H1 (cell line): ENCODE measurements around the gene PLXDC2. TPM values are rescaled to one million over a fixed set of nuclear protein-coding genes. Genes with fewer than 3 reads are reported as not detected.

Experiments used
- CTCF ChIA-PET: fragments of 300-600 bp; sonication (Branson Sonifier 250); formaldehyde crosslinking; loops from one replicate; lab custom pipeline; 2021; ENCODE audit not compliant: partially characterized antibody; lab: Charles Lee
- POLR2A ChIA-PET: fragments of 300-600 bp; sonication (Branson Sonifier 250); formaldehyde crosslinking; loops from one replicate; lab custom pipeline; 2021; ENCODE audit warnings: inconsistent platforms; ENCODE audit not compliant: partially characterized antibody; lab: Charles Lee
- DNase-seq, 2 experiments: peaks; one replicate each; pipeline versions ENCODE4 v3.0.0 to v3.0.0-alpha.2; 2010 to 2022; ENCODE audit warnings: low spot score in 2 of 2, low read depth in 1 of 2, mixed read lengths in 1 of 2
- FAIRE-seq: peaks from 2 replicates; lab custom pipeline; 2011; peaks lifted over from hg19 to GRCh38; lab: Jason Lieb, UNC
- H2AFZ ChIP-seq: 2 replicates; pipeline ENCODE4 v1.8.1; 2012; ENCODE audit warnings: low read length, inconsistent platforms
- H2AK5ac ChIP-seq: 2 replicates; pipeline ENCODE4 v1.6.1; 2013; ENCODE audit warnings: low read depth, low read length
- H2BK120ac ChIP-seq: replicated peaks from 2 replicates; pipeline ENCODE3; 2013; ENCODE audit warnings: low read depth, low read length, inconsistent platforms
- H2BK12ac ChIP-seq: 2 replicates; pipeline ENCODE4 v1.6.1; 2013; ENCODE audit warnings: low read depth, low read length
- H2BK15ac ChIP-seq: 2 replicates; pipeline ENCODE4 v1.6.1; 2013; ENCODE audit warnings: low read length
- H2BK20ac ChIP-seq: 2 replicates; pipeline ENCODE4 v1.6.1; 2013; ENCODE audit warnings: low read length
- H2BK5ac ChIP-seq: 2 replicates; pipeline ENCODE4 v1.6.1; 2013; ENCODE audit warnings: low read depth, low read length
- H3K14ac ChIP-seq: 2 replicates; pipeline ENCODE4 v1.6.1; 2013; ENCODE audit warnings: inconsistent platforms; ENCODE audit not compliant: insufficient read length
- H3K18ac ChIP-seq: 2 replicates; pipeline ENCODE4 v1.6.1; 2013; ENCODE audit warnings: low read length; ENCODE audit errors: extremely low read depth
- H3K23ac ChIP-seq: 2 replicates; pipeline ENCODE4 v1.6.1; 2013; ENCODE audit warnings: inconsistent platforms; ENCODE audit not compliant: insufficient read length
- H3K23me2 ChIP-seq: 2 replicates; pipeline ENCODE4 v1.6.1; 2013; ENCODE audit warnings: low read depth, low read length
- H3K27ac ChIP-seq: 2 replicates; pipeline ENCODE4 v1.6.1; 2011; ENCODE audit warnings: low read depth, low read length, inconsistent platforms
- H3K27me3 ChIP-seq, 4 experiments: replicated peaks in 1 of 4; 1 replicate in 1 of 4; 2 replicates in 3 of 4; pipeline versions ENCODE4 v1.6.1 to v1.8.1; 2011 to 2013; ENCODE audit warnings: low read length in 3 of 4, mild to moderate bottlenecking in 3 of 4, inconsistent platforms in 2 of 4, mixed read lengths in 2 of 4, moderate library complexity in 1 of 4; ENCODE audit not compliant: control insufficient read depth in 3 of 4, insufficient read depth in 3 of 4; ENCODE audit errors: extremely low read depth in 1 of 4
- H3K36me3 ChIP-seq, 4 experiments: 2 replicates each; pipeline versions ENCODE4 v1.6.1 to v1.8.1; 2011 to 2013; ENCODE audit warnings: mild to moderate bottlenecking in 4 of 4, low read length in 3 of 4, moderate library complexity in 2 of 4, control low read depth in 1 of 4, inconsistent platforms in 1 of 4; ENCODE audit not compliant: insufficient read depth in 4 of 4, control insufficient read depth in 2 of 4
- H3K4ac ChIP-seq: replicated peaks from 2 replicates; pipeline ENCODE3; 2013; ENCODE audit warnings: low read length, low read depth, mixed read lengths, inconsistent platforms; ENCODE audit not compliant: insufficient read length
- H3K4me1 ChIP-seq, 4 experiments: replicated peaks in 1 of 4; 1 replicate in 1 of 4; 2 replicates in 3 of 4; pipeline versions ENCODE4 v1.6.1 to v1.8.1; 2011 to 2013; ENCODE audit warnings: low read length in 3 of 4, inconsistent platforms in 2 of 4, mixed read lengths in 1 of 4; ENCODE audit not compliant: insufficient read depth in 4 of 4, control insufficient read depth in 3 of 4
- H3K4me2 ChIP-seq, 2 experiments: 2 replicates each; pipeline versions ENCODE4 v1.6.1 to v1.8.1; 2011 to 2013; ENCODE audit warnings: low read depth in 2 of 2, low read length in 2 of 2, control low read depth in 1 of 2, inconsistent platforms in 1 of 2, mild to moderate bottlenecking in 1 of 2; ENCODE audit not compliant: insufficient read depth in 1 of 2
- H3K4me3 ChIP-seq, 4 experiments: fragments of 200-600, 300-600 bp in 1 of 4; sonication (generic), shearing (Covaris generic), sonication (Bioruptor Twin) in 1 of 4; 2 replicates each; pipeline versions ENCODE4 v1.5.1 to v1.8.1; 2011 to 2016; ENCODE audit warnings: low read length in 4 of 4, low read depth in 3 of 4, control low read depth in 2 of 4, inconsistent platforms in 2 of 4, mild to moderate bottlenecking in 2 of 4, mixed read lengths in 1 of 4, moderate library complexity in 1 of 4; ENCODE audit not compliant: insufficient read depth in 2 of 4; ENCODE audit errors: extremely low read depth in 1 of 4
- H3K56ac ChIP-seq: replicated peaks from 2 replicates; pipeline ENCODE3; 2013; ENCODE audit warnings: low read depth, mild to moderate bottlenecking, mixed read lengths, low read length, inconsistent platforms; ENCODE audit not compliant: insufficient read length
- H3K79me1 ChIP-seq: 2 replicates; pipeline ENCODE4 v1.6.1; 2013; ENCODE audit warnings: low read depth, low read length, control low read depth
- H3K79me2 ChIP-seq, 2 experiments: 2 replicates each; pipeline versions ENCODE4 v1.6.1 to v1.8.1; 2012 to 2013; ENCODE audit warnings: low read length in 2 of 2, mild to moderate bottlenecking in 2 of 2, inconsistent platforms in 1 of 2; ENCODE audit not compliant: insufficient read depth in 2 of 2, control insufficient read depth in 1 of 2
- H3K9ac ChIP-seq, 4 experiments: replicated peaks in 1 of 4; 1 replicate in 1 of 4; 2 replicates in 3 of 4; pipeline versions ENCODE4 v1.6.1 to v1.8.1; 2011 to 2013; ENCODE audit warnings: low read depth in 3 of 4, low read length in 3 of 4, control low read depth in 2 of 4, mild to moderate bottlenecking in 2 of 4, moderate library complexity in 2 of 4, inconsistent platforms in 1 of 4; ENCODE audit errors: extremely low read depth in 1 of 4
- H3K9me3 ChIP-seq, 2 experiments: 2 replicates each; pipeline versions ENCODE4 v1.6.1 to v1.8.1; 2012 to 2013; ENCODE audit warnings: mild to moderate bottlenecking in 2 of 2, moderate library complexity in 2 of 2, control low read depth in 1 of 2, inconsistent platforms in 1 of 2, low read depth in 1 of 2, low read length in 1 of 2, mixed read lengths in 1 of 2; ENCODE audit not compliant: insufficient read depth in 2 of 2
- H4K20me1 ChIP-seq, 2 experiments: replicated peaks in 1 of 2; 2 replicates each; pipeline versions ENCODE3 to v1.8.1; 2011 to 2013; ENCODE audit warnings: inconsistent platforms in 2 of 2, low read length in 2 of 2, mild to moderate bottlenecking in 1 of 2; ENCODE audit not compliant: insufficient read depth in 2 of 2, control insufficient read depth in 1 of 2
- H4K5ac ChIP-seq: 2 replicates; pipeline ENCODE4 v1.6.1; 2013; ENCODE audit warnings: low read length, low read depth, mixed read lengths, inconsistent platforms; ENCODE audit not compliant: insufficient read length
- H4K8ac ChIP-seq: 2 replicates; pipeline ENCODE4 v1.8.0; 2013; ENCODE audit warnings: mild to moderate bottlenecking, moderate library complexity, low read length, inconsistent platforms; ENCODE audit not compliant: insufficient read depth; ENCODE audit errors: extremely low read depth
- H4K91ac ChIP-seq: replicated peaks from 2 replicates; pipeline ENCODE3; 2013; ENCODE audit warnings: low read length, mixed read lengths, inconsistent platforms; ENCODE audit not compliant: insufficient read length
- BCL11A ChIP-seq, 2 experiments: IDR thresholded peaks; one replicate each; pipeline ENCODE4 v1.6.1; 2011; ENCODE audit warnings: low read depth in 2 of 2, low read length in 2 of 2, mild to moderate bottlenecking in 2 of 2
- CBX5 ChIP-seq: fragments of 300-800, 300-1000 bp; sonication (generic); IDR thresholded peaks from 2 replicates; pipeline ENCODE4 v1.7.1; 2016; ENCODE audit warnings: antibody characterized with exemption, low read length, low read depth
- CEBPB ChIP-seq: IDR thresholded peaks from 2 replicates; pipeline ENCODE4 v1.6.1; 2012; ENCODE audit warnings: low read depth, low read length
- CHD1 ChIP-seq: IDR thresholded peaks from 2 replicates; pipeline ENCODE4 v1.6.1; 2012; ENCODE audit warnings: low read depth, low read length, improper control_type of control experiment
- KDM1A ChIP-seq: fragments of 200-600, 300-600 bp; sonication (generic); IDR thresholded peaks from 2 replicates; pipeline ENCODE4 v1.7.1; 2016; ENCODE audit warnings: mild to moderate bottlenecking, low read length, borderline replicate concordance
- NRF1 ChIP-seq: IDR thresholded peaks from 2 replicates; pipeline ENCODE4 v1.6.1; 2011; ENCODE audit warnings: mild to moderate bottlenecking, low read depth, low read length, improper control_type of control experiment
- PHF8 ChIP-seq: fragments of 200-600 bp; sonication (generic); conservative IDR thresholded peaks from 2 replicates; pipeline ENCODE4 v1.7.1; 2012; ENCODE audit warnings: low read depth, mild to moderate bottlenecking, inconsistent platforms, low read length, moderate library complexity
- POLR2AphosphoS5 ChIP-seq: IDR thresholded peaks from 2 replicates; pipeline ENCODE4 v1.6.1; 2011; ENCODE audit warnings: low read depth, low read length
- RAD21 ChIP-seq, 2 experiments: IDR thresholded peaks in 1 of 2; conservative IDR thresholded peaks in 1 of 2; 2 replicates each; pipeline ENCODE4 v1.6.1; 2011; ENCODE audit warnings: low read depth in 2 of 2, low read length in 2 of 2, improper control_type of control experiment in 1 of 2, inconsistent platforms in 1 of 2, mild to moderate bottlenecking in 1 of 2, moderate library complexity in 1 of 2
- RBBP5 ChIP-seq: IDR thresholded peaks from 2 replicates; pipeline ENCODE4 v1.7.1; 2012; ENCODE audit warnings: low read depth, mild to moderate bottlenecking, inconsistent platforms, low read length, moderate library complexity, borderline replicate concordance
- SAP30 ChIP-seq: fragments of 300-600 bp; sonication (generic); IDR thresholded peaks from 2 replicates; pipeline ENCODE4 v1.7.1; 2012; ENCODE audit warnings: low read length, moderate library complexity, mild to moderate bottlenecking, inconsistent platforms; ENCODE audit not compliant: insufficient read depth, insufficient replicate concordance
- SIN3A ChIP-seq, 2 experiments: IDR thresholded peaks in 1 of 2; conservative IDR thresholded peaks in 1 of 2; 2 replicates each; pipeline ENCODE4 v1.6.1; 2011 to 2012; ENCODE audit warnings: low read length in 2 of 2, improper control_type of control experiment in 1 of 2, low read depth in 1 of 2, mild to moderate bottlenecking in 1 of 2
- SIRT6 ChIP-seq: IDR thresholded peaks from one replicate; pipeline ENCODE4 v1.7.1; 2012; ENCODE audit warnings: low read length, inconsistent platforms
- SUZ12 ChIP-seq: fragments of 200-600 bp; sonication (generic); IDR thresholded peaks from 2 replicates; pipeline ENCODE4 v1.6.1; 2012; ENCODE audit warnings: mild to moderate bottlenecking, inconsistent platforms, low read length, moderate library complexity, mixed read lengths
- TBP ChIP-seq: IDR thresholded peaks from 2 replicates; pipeline ENCODE4 v1.6.1; 2011; ENCODE audit warnings: low read depth, low read length, improper control_type of control experiment
- WGBS, 2 experiments: shearing (Covaris generic) in 1 of 2; methylation state at CpG; one replicate each; pipeline versions ENCODE4 v1.1.6 to v1.1.7; 2013 to 2015; ENCODE audit warnings: low lambda C conversion rate in 2 of 2, mixed read lengths in 2 of 2, inconsistent platforms in 1 of 2, low coverage in 1 of 2, missing lambda C conversion rate in 1 of 2; ENCODE audit not compliant: insufficient replicate concordance in 2 of 2, insufficient coverage in 1 of 2, insufficient read length in 1 of 2; ENCODE audit errors: extremely low coverage in 1 of 2, missing lambda C conversion rate in 1 of 2; 5-methylcytosine and 5-hydroxymethylcytosine counted together
- polyA plus RNA-seq, 7 experiments: library from polyadenylated mRNA; depleted of rRNA in 3 of 7; stranded (reverse) in 5 of 7; unstranded in 2 of 7; fragments of >200 nt in 5 of 7; fragments of 200-250 nt in 2 of 7; gene quantifications; 1 replicate in 5 of 7; 2 replicates in 1 of 7; 4 replicates in 1 of 7; pipeline versions ENCODE4 v1.2.1 to v1.2.3, GENCODE V29; 2011 to 2013; ENCODE audit warnings: missing spikeins in 2 of 7, mixed read lengths in 2 of 7
- total RNA-seq: library from RNA; stranded (reverse); fragmentation: NEBNext Ultra II Directional; extraction: Animal tissue kit (Norgen Biotek cat#: 25700); gene quantifications from 2 replicates; pipeline ENCODE4 v1.2.1, GENCODE V29; 2021

Gene PLXDC2
- total and polyA plus RNA-seq, 2 of the 8 experiments (the other 6 are each of a cell fraction or from before 2014, with no cell fraction given): 23.0 to 40.5 TPM

DNA sequence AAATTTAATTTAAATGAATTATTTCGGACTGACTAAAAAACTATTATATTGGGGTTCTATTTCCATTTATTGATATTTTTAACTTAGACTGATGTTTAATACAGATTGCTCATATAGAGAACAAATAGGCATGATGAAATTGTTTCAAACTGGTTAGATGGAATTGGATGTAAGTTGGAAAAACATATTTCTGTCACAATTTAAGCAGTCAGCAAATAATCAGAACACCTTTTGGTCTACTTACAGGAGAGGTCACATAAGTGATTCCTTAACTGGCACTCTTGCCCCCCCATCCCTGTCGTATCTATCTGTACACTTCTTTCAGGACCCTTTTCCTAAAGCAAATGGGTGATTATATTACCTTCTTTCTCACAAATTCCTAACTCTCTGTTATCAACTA is 138.4 kb downstream of the PLXDC2 start:
- no peaks in the 10 kb centered on the region for H3K27me3 ChIP-seq
- no peak for TF ChIP-seq KDM1A
- TF ChIP-seq SAP30: no peak
- no peak for TF ChIP-seq RAD21 (IDR thresholded peaks at IDR 0.05 in 1 of 2, conservative IDR thresholded peaks at IDR 0.05 in 1 of 2; ENCODE audit: low read depth in 2 of 2, low read length in 2 of 2)
- TF ChIP-seq NRF1: no peak
- no peak for TF ChIP-seq PHF8
- no peak for TF ChIP-seq TBP
- no peak for TF ChIP-seq SIN3A (conservative IDR thresholded peaks at IDR 0.05 in 1 of 2, IDR thresholded peaks at IDR 0.05 in 1 of 2; ENCODE audit: low read depth in 1 of 2, low read length in 2 of 2)
- TF ChIP-seq POLR2AphosphoS5: no peak
- TF ChIP-seq BCL11A (IDR thresholded peaks at IDR 0.05; ENCODE audit: low read depth in 2 of 2, low read length in 2 of 2): no peak
- TF ChIP-seq CHD1: no peak
- no peak for TF ChIP-seq SUZ12
- no peak for TF ChIP-seq SIRT6
- TF ChIP-seq RBBP5: no peak
- no peak for TF ChIP-seq CBX5
- TF ChIP-seq CEBPB: no peak

More for the DNA sequence above, 138.4 kb downstream of the PLXDC2 start:
- Histone ChIP-seq H3K23ac (no peak overlapping the region), H3K18ac (no peak overlapping the region), H4K20me1 (no peaks in the 10 kb centered on the region), H2BK15ac (no peak overlapping the region), H3K4me2 (no peak overlapping the region), H3K23me2 (no peaks in the 10 kb centered on the region), H3K9ac (no peak overlapping the region), H2BK5ac (no peak overlapping the region), H2AK5ac (no peak overlapping the region), H2AFZ (no peak overlapping the region), H2BK120ac (no peak overlapping the region), H4K91ac (no peak overlapping the region), H3K79me2 (peaks cover 0 to 20% of the 10 kb centered on the region in 2 experiments; a peak in 3 of 4 replicates), H4K8ac (no peak overlapping the region), H3K36me3 (no peaks in the 10 kb centered on the region; a peak in 1 of 8 replicates), H3K27ac (no peak overlapping the region), H3K4me1 (no peaks in the 10 kb centered on the region), H3K79me1 (peaks cover 3% of the 10 kb centered on the region; the same call in 1 of the 2 replicates), H4K5ac (no peak overlapping the region), H3K4me3 (no peak overlapping the region), H3K56ac (no peak overlapping the region), H3K9me3 (no peaks in the 10 kb centered on the region), H3K4ac (no peak overlapping the region), H2BK12ac (no peak overlapping the region), H3K14ac (no peak overlapping the region), H2BK20ac (no peak overlapping the region)
- no peak for FAIRE-seq
- WGBS, 2 experiments: 93% methylated on average over 2 of the region's 2 CpGs; no CpG with 5 or more reads in 1 of the 2 experiments
- ChIA-PET POLR2A (no interaction called here), CTCF (no interaction called here)
- DNase-seq: no peak
